Neural cell (in vitro differentiated cells): ENCODE measurements around the gene GRN. TPM values are rescaled to one million over a fixed set of nuclear protein-coding genes. Genes with fewer than 3 reads are reported as not detected.

ENCODE experiments used
- H2AFZ ChIP-seq: fragments of 200-600, 300-800 bp; sonication (generic), shearing (Covaris generic); 2 replicates; pipeline ENCODE4 v1.6.0; 2014; ENCODE audit warnings: low read depth, mild to moderate bottlenecking, antibody characterized with exemption, low read length, moderate library complexity
- H3F3A ChIP-seq: fragments of 200-600 bp; shearing (Covaris generic); 2 replicates; pipeline ENCODE4 v1.6.1; 2016; ENCODE audit warnings: mild to moderate bottlenecking, moderate library complexity, mixed read lengths, antibody characterized with exemption, low read length; ENCODE audit not compliant: insufficient read depth, poor library complexity, severe bottlenecking
- H3K27ac ChIP-seq: fragments of 200-600, 300-800 bp; sonication (generic), shearing (Covaris generic); 2 replicates; pipeline ENCODE4 v1.5.1; 2014; ENCODE audit warnings: mild to moderate bottlenecking, low read length, moderate library complexity
- H3K27me3 ChIP-seq: fragments of 300-800, 200-600 bp; sonication (generic), shearing (Covaris generic); 2 replicates; pipeline ENCODE4 v1.6.0; 2014; ENCODE audit warnings: mild to moderate bottlenecking, low read depth, low read length, moderate library complexity; ENCODE audit not compliant: insufficient read depth
- H3K36me3 ChIP-seq: fragments of 300-800, 200-600 bp; sonication (generic), shearing (Covaris generic); 2 replicates; pipeline ENCODE4 v1.5.1; 2014; ENCODE audit warnings: mild to moderate bottlenecking, antibody characterized with exemption, low read length, moderate library complexity; ENCODE audit not compliant: insufficient read depth
- H3K4me2 ChIP-seq: fragments of 300-800, 200-600 bp; sonication (generic), shearing (Covaris generic); 2 replicates; pipeline ENCODE4 v1.6.0; 2014; ENCODE audit warnings: mild to moderate bottlenecking, low read length
- H3K4me3 ChIP-seq: fragments of 300-800, 200-600 bp; sonication (generic), shearing (Covaris generic); 2 replicates; pipeline ENCODE4 v1.5.1; 2014; ENCODE audit warnings: mild to moderate bottlenecking, low read length, moderate library complexity
- H3K79me2 ChIP-seq: fragments of 200-600 bp; shearing (Covaris generic); replicated peaks from 2 replicates; pipeline ENCODE4 v1.6.0; 2014; ENCODE audit warnings: mild to moderate bottlenecking, low read length, moderate library complexity; ENCODE audit not compliant: insufficient read depth
- H3K9ac ChIP-seq: fragments of 300-800, 200-600 bp; sonication (generic), shearing (Covaris generic); 2 replicates; pipeline ENCODE4 v1.6.1; 2016; ENCODE audit warnings: mild to moderate bottlenecking, low read length, mixed read lengths
- H3K9me2 ChIP-seq: fragments of 200-600 bp; shearing (Covaris generic); 2 replicates; pipeline ENCODE4 v1.6.1; 2016; ENCODE audit warnings: mild to moderate bottlenecking, low read length, mixed read lengths; ENCODE audit not compliant: insufficient read depth
- H3K9me3 ChIP-seq: fragments of 200-600, 300-800 bp; sonication (generic), shearing (Covaris generic); 2 replicates; pipeline ENCODE4 v1.6.1; 2016; ENCODE audit warnings: mild to moderate bottlenecking, mixed run types, low read length, moderate library complexity, mixed read lengths
- H4K20me1 ChIP-seq: fragments of 200-600 bp; shearing (Covaris generic); 2 replicates; pipeline ENCODE4 v1.6.1; 2016; ENCODE audit warnings: mild to moderate bottlenecking, mixed run types; ENCODE audit not compliant: insufficient read depth
- EP300 ChIP-seq: fragments of 450-650 bp; conservative IDR thresholded peaks from 2 replicates; pipeline ENCODE4 v1.6.1; 2014; ENCODE audit warnings: antibody characterized with exemption, mild to moderate bottlenecking, moderate library complexity; ENCODE audit not compliant: poor library complexity, severe bottlenecking
- EZH2 ChIP-seq: fragments of 200-600, 300-800 bp; shearing (Covaris generic), sonication (generic); IDR thresholded peaks from 2 replicates; pipeline ENCODE4 v1.6.1; 2014; ENCODE audit warnings: antibody characterized with exemption, low read length, borderline replicate concordance, mild to moderate bottlenecking; ENCODE audit not compliant: insufficient read depth, poor library complexity, severe bottlenecking
- MXI1 ChIP-seq: fragments of 450-650 bp; conservative IDR thresholded peaks from 2 replicates; pipeline ENCODE4 v1.6.1; 2014; ENCODE audit warnings: antibody characterized with exemption, mild to moderate bottlenecking; ENCODE audit not compliant: poor library complexity, severe bottlenecking
- POLR2AphosphoS5 ChIP-seq: IDR thresholded peaks from 2 replicates; pipeline ENCODE4 v1.6.1; 2012
- RAD21 ChIP-seq: fragments of 450-650 bp; conservative IDR thresholded peaks from 2 replicates; pipeline ENCODE4 v1.6.1; 2014; ENCODE audit warnings: antibody characterized with exemption, mild to moderate bottlenecking, moderate library complexity
- SMC3 ChIP-seq: fragments of 450-650 bp; conservative IDR thresholded peaks from 2 replicates; pipeline ENCODE4 v1.6.1; 2014; ENCODE audit warnings: antibody characterized with exemption, mild to moderate bottlenecking, moderate library complexity; ENCODE audit not compliant: poor library complexity
- TAF1 ChIP-seq: IDR thresholded peaks from 2 replicates; pipeline ENCODE4 v1.6.1; 2012; ENCODE audit warnings: low read depth
- polyA plus RNA-seq: library from polyadenylated mRNA; depleted of rRNA; stranded (reverse); fragments of >200 nt; gene quantifications from 2 replicates; pipeline ENCODE4 v1.2.3, GENCODE V29; 2014
- TF ChIP-seq, protein P1 (sequence below): fragments of 450-650 bp; IDR thresholded peaks from 2 replicates; pipeline ENCODE4 v1.5.1; 2014; ENCODE audit warnings: antibody characterized with exemption, mild to moderate bottlenecking, moderate library complexity; ENCODE audit not compliant: poor library complexity, severe bottlenecking
- TF ChIP-seq, protein P2 (sequence below): IDR thresholded peaks from 2 replicates; pipeline ENCODE4 v1.6.1; 2012; ENCODE audit warnings: borderline replicate concordance

Gene GRN
- polyA plus RNA-seq, 1 donor from 2014 or later: 21.8 TPM

- Histone ChIP-seq H3K36me3 (no peaks in the 10 kb centered on the region), H2AFZ (no peak overlapping the region)
Measured at GRCh38 chr17:44356241-44356640, 11.1 kb downstream of the GRN start.

DNA sequence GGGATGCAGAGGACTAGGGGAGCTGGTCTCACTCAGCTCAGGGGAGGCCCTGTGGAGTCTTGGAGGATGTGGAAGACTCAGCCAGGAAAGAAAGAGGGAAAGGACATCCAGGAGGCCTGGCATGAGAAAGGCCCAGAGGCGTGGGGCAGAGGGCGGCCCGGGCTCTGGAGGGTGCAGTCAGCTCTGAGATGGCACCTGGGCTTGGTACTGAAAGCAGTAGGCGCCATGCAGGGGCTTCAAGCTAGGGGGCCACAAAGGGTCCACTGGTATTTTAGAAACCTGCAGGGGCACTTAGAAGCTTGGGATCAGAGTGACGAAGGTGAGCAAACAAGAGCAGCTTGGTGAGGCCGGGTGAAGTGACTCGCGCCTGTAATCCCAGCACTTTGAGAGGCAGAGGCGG is 13.0 kb downstream of the GRN start:
- H3F3A ChIP-seq: no peaks in the 10 kb centered on the region
- H3K4me2 ChIP-seq: no peak overlapping the region
- no peak overlapping the region for H3K4me3 ChIP-seq
- no peak overlapping the region for H3K27ac ChIP-seq
- H3K79me2 ChIP-seq: peaks cover 50% of the 10 kb centered on the region
- no peaks in the 10 kb centered on the region for H3K36me3 ChIP-seq
- H4K20me1 ChIP-seq: peaks cover 50% of the 10 kb centered on the region
- H3K27me3 ChIP-seq: no peaks in the 10 kb centered on the region
- H3K9me2 ChIP-seq: no peaks in the 10 kb centered on the region
- H3K9ac ChIP-seq: no peak overlapping the region
- TF ChIP-seq TAF1 (no peak), SMC3 (no peak), RAD21 (no peak), EP300 (no peak), POLR2AphosphoS5 (no peak), MXI1 (no peak)
- TF ChIP-seq, protein P1, sequence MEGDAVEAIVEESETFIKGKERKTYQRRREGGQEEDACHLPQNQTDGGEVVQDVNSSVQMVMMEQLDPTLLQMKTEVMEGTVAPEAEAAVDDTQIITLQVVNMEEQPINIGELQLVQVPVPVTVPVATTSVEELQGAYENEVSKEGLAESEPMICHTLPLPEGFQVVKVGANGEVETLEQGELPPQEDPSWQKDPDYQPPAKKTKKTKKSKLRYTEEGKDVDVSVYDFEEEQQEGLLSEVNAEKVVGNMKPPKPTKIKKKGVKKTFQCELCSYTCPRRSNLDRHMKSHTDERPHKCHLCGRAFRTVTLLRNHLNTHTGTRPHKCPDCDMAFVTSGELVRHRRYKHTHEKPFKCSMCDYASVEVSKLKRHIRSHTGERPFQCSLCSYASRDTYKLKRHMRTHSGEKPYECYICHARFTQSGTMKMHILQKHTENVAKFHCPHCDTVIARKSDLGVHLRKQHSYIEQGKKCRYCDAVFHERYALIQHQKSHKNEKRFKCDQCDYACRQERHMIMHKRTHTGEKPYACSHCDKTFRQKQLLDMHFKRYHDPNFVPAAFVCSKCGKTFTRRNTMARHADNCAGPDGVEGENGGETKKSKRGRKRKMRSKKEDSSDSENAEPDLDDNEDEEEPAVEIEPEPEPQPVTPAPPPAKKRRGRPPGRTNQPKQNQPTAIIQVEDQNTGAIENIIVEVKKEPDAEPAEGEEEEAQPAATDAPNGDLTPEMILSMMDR: no peak
- TF ChIP-seq, protein P2, sequence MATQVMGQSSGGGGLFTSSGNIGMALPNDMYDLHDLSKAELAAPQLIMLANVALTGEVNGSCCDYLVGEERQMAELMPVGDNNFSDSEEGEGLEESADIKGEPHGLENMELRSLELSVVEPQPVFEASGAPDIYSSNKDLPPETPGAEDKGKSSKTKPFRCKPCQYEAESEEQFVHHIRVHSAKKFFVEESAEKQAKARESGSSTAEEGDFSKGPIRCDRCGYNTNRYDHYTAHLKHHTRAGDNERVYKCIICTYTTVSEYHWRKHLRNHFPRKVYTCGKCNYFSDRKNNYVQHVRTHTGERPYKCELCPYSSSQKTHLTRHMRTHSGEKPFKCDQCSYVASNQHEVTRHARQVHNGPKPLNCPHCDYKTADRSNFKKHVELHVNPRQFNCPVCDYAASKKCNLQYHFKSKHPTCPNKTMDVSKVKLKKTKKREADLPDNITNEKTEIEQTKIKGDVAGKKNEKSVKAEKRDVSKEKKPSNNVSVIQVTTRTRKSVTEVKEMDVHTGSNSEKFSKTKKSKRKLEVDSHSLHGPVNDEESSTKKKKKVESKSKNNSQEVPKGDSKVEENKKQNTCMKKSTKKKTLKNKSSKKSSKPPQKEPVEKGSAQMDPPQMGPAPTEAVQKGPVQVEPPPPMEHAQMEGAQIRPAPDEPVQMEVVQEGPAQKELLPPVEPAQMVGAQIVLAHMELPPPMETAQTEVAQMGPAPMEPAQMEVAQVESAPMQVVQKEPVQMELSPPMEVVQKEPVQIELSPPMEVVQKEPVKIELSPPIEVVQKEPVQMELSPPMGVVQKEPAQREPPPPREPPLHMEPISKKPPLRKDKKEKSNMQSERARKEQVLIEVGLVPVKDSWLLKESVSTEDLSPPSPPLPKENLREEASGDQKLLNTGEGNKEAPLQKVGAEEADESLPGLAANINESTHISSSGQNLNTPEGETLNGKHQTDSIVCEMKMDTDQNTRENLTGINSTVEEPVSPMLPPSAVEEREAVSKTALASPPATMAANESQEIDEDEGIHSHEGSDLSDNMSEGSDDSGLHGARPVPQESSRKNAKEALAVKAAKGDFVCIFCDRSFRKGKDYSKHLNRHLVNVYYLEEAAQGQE: no peak
- no peak overlapping the region for H2AFZ ChIP-seq
- H3K9me3 ChIP-seq: no peaks in the 10 kb centered on the region

More at GRCh38 chr17:44356241-44356640, 11.1 kb downstream of the GRN start:
- Histone ChIP-seq H3K4me3 (no peak overlapping the region), H3K4me2 (no peak overlapping the region), H4K20me1 (peaks cover 42% of the 10 kb centered on the region), H3K9me2 (no peaks in the 10 kb centered on the region), H3K27me3 (no peaks in the 10 kb centered on the region), H3K27ac (no peak overlapping the region), H3K9me3 (no peaks in the 10 kb centered on the region), H3K79me2 (peaks cover 31% of the 10 kb centered on the region), H3K9ac (no peak overlapping the region), H3F3A (no peaks in the 10 kb centered on the region)
- TF ChIP-seq RAD21 (no peak), EP300 (no peak), TAF1 (no peak), EZH2 (no peak), POLR2AphosphoS5 (no peak)
- TF ChIP-seq, protein P1: no peak
